HL-60 (cell line): ENCODE measurements around the gene CAMK2G.
A peak's percentile ranks its signal among the peaks of the same experiment; 100 is the strongest.

Experiments
- DNase-seq, 2 experiments: peaks; one replicate each; pipeline ENCODE4 v3.0.0-alpha.2; 2010 to 2020; ENCODE audit warnings: low read depth in 1 of 2, low spot score in 1 of 2
- H3K27ac ChIP-seq: fragments of 250-450 bp; sonication (Bioruptor Pico); replicated peaks from 2 replicates; pipeline ENCODE4 v1.5.1; 2020; ENCODE audit warnings: mild to moderate bottlenecking, moderate library complexity
- H3K27me3 ChIP-seq: fragments of 250-450 bp; sonication (Bioruptor Pico); 2 replicates; pipeline ENCODE4 v1.5.1; 2021; ENCODE audit warnings: mild to moderate bottlenecking, moderate library complexity; ENCODE audit not compliant: insufficient read depth, poor library complexity, severe bottlenecking
- H3K4me3 ChIP-seq: replicated peaks from 2 replicates; pipeline ENCODE4 v1.5.1; 2011; ENCODE audit warnings: mild to moderate bottlenecking, control low read depth, low read length; ENCODE audit not compliant: insufficient read depth
- CTCF ChIP-seq: IDR thresholded peaks from one replicate; pipeline ENCODE4 v1.5.1; 2011; ENCODE audit warnings: low read length, control low read depth, inconsistent platforms; ENCODE audit not compliant: insufficient read depth
- GABPA ChIP-seq: IDR thresholded peaks from 2 replicates; pipeline ENCODE4 v1.6.1; 2012; ENCODE audit warnings: low read depth
- POLR2AphosphoS5 ChIP-seq: IDR thresholded peaks from 2 replicates; pipeline ENCODE4 v1.6.1; 2012; ENCODE audit warnings: low read depth
- SPI1 ChIP-seq: IDR thresholded peaks from 2 replicates; pipeline ENCODE4 v1.6.1; 2012; ENCODE audit warnings: low read depth, mild to moderate bottlenecking, borderline replicate concordance
- TF ChIP-seq, protein P1 (sequence below): IDR thresholded peaks from 2 replicates; pipeline ENCODE4 v1.6.1; 2012; ENCODE audit warnings: low read depth; ENCODE audit not compliant: insufficient replicate concordance

The CAMK2G gene

GRCh38 chr10:73815719-73816030, 58.7 kb downstream of the CAMK2G start:
- H3K27me3 ChIP-seq: no peaks in the 10 kb centered on the region
- H3K4me3 ChIP-seq: no peak overlapping the region
- H3K27ac ChIP-seq: peak overlapping the region; percentile 19; the same call in 1 of the 2 replicates
- TF ChIP-seq POLR2AphosphoS5 (no peak), CTCF (no peak)
- TF ChIP-seq, protein P1, sequence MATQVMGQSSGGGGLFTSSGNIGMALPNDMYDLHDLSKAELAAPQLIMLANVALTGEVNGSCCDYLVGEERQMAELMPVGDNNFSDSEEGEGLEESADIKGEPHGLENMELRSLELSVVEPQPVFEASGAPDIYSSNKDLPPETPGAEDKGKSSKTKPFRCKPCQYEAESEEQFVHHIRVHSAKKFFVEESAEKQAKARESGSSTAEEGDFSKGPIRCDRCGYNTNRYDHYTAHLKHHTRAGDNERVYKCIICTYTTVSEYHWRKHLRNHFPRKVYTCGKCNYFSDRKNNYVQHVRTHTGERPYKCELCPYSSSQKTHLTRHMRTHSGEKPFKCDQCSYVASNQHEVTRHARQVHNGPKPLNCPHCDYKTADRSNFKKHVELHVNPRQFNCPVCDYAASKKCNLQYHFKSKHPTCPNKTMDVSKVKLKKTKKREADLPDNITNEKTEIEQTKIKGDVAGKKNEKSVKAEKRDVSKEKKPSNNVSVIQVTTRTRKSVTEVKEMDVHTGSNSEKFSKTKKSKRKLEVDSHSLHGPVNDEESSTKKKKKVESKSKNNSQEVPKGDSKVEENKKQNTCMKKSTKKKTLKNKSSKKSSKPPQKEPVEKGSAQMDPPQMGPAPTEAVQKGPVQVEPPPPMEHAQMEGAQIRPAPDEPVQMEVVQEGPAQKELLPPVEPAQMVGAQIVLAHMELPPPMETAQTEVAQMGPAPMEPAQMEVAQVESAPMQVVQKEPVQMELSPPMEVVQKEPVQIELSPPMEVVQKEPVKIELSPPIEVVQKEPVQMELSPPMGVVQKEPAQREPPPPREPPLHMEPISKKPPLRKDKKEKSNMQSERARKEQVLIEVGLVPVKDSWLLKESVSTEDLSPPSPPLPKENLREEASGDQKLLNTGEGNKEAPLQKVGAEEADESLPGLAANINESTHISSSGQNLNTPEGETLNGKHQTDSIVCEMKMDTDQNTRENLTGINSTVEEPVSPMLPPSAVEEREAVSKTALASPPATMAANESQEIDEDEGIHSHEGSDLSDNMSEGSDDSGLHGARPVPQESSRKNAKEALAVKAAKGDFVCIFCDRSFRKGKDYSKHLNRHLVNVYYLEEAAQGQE: no peak
- DNase-seq: no peak

GRCh38 chr10:73814896-73815718, 59.2 kb downstream of the CAMK2G start:
- H3K27ac ChIP-seq: peak overlapping the region; percentile 19; the same call in 1 of the 2 replicates
- H3K27me3 ChIP-seq: no peaks in the 10 kb centered on the region
- TF ChIP-seq, protein P1: no peak
- TF ChIP-seq CTCF (no peak), GABPA (no peak), POLR2AphosphoS5 (no peak), SPI1 (no peak)
- H3K4me3 ChIP-seq: no peak overlapping the region
- DNase-seq: no peak

DNA sequence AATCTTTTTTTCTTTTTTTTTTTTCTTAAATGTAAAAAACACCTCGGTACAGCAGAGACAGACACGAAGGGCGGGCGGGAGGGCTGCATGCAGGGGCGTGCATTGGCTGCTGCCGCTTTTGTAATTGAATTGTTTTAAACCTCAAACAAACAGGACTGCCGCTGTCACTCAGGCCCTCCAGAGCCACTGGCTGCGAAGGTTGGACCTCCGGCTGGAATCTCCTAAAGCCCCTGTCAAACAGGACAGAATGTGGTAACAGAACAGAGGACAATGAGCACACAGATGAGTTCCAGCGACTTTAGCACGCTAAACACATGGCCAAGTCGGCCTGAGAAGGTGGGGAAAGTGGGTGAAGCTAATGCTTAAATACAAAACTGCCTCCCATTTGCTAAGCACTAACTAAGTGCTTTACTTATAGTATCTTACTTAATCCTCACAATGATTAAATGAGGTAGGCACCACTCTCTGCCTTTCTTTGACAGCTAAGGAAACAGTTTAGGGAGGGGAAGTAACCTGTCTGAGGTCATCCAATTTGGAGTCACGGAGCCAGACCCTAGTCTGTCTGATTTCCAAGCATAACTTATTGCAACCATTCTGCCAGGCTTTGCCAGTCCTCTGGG, 60.0 kb downstream of the CAMK2G start:
- no peak overlapping the region for H3K4me3 ChIP-seq
- TF ChIP-seq, protein P1: no peak
- TF ChIP-seq SPI1 (no peak), GABPA (no peak), CTCF (no peak), POLR2AphosphoS5 (no peak)
- H3K27me3 ChIP-seq: no peaks in the 10 kb centered on the region
- no peak for DNase-seq
- H3K27ac ChIP-seq: no peak overlapping the region
